Prostate gland (tissue), 2 donors: ENCODE data around the gene GPR32. TPM values are rescaled to one million over a fixed set of nuclear protein-coding genes. Genes with fewer than 3 reads are reported as not detected.

Experiments
- DNase-seq: peaks from one replicate; pipeline ENCODE4 v3.0.0-alpha.2; 2019; ENCODE audit warnings: low spot score
- H3K27ac ChIP-seq, 2 donors: fragments of 200-600 bp; sonication (generic); 2 replicates each; pipeline ENCODE4 v1.5.1; 2017 to 2019
- H3K27me3 ChIP-seq: fragments of 200-600 bp; sonication (generic); replicated peaks from 2 replicates; pipeline ENCODE4 v1.5.1; 2019; ENCODE audit not compliant: insufficient read depth
- H3K36me3 ChIP-seq, 2 donors: fragments of 200-600 bp; sonication (generic); 1 replicate in 1 of 2; 2 replicates in 1 of 2; pipeline versions ENCODE4 v1.5.1 to v1.8.1; 2017 to 2019
- H3K4me1 ChIP-seq: fragments of 200-600 bp; sonication (generic); replicated peaks from 2 replicates; pipeline ENCODE4 v1.5.1; 2019
- H3K4me3 ChIP-seq, 2 donors: fragments of 200-600 bp; sonication (generic); 2 replicates each; pipeline ENCODE4 v1.5.1; 2017 to 2019
- H3K9me3 ChIP-seq: fragments of 200-600 bp; sonication (generic); 2 replicates; pipeline ENCODE4 v1.5.1; 2017
- CTCF ChIP-seq, 4 experiments: fragments of 200-600 bp in 2 of 4; fragments of 450-650 bp in 2 of 4; sonication (generic) in 2 of 4; IDR thresholded peaks; 1 replicate in 3 of 4; 2 replicates in 1 of 4; pipeline ENCODE4 v1.5.1; 2016 to 2019; ENCODE audit warnings: antibody characterized with exemption in 4 of 4, mild to moderate bottlenecking in 2 of 4, moderate library complexity in 2 of 4
- POLR2A ChIP-seq: fragments of 450-650 bp; IDR thresholded peaks from one replicate; pipeline ENCODE4 v1.6.1; 2016; ENCODE audit warnings: antibody characterized with exemption, mild to moderate bottlenecking
- POLR2AphosphoS5 ChIP-seq: sonication (generic); formaldehyde crosslinking; IDR thresholded peaks from one replicate; pipeline ENCODE4 v1.6.1; 2017; ENCODE audit warnings: antibody characterized with exemption
- WGBS: methylation state at CpG from one replicate; pipeline ENCODE4 v1.1.5; 2018; 5-methylcytosine and 5-hydroxymethylcytosine counted together
- intact Hi-C: fragments of 100-400 bp; cut with DNase I; formaldehyde crosslinking; loops from one replicate; pipeline ENCODE4 v1.14.2; 2022
- total RNA-seq, 2 donors: library from RNA; depleted of rRNA; stranded (reverse); fragments of >200 nt; gene quantifications; one replicate each; pipeline ENCODE4 v1.1.0, GENCODE V29; 2016

Gene GPR32
- total RNA-seq, 2 donors from 2014 or later: not detected

GRCh38 chr19:50728084-50728737 lies 42.1 kb upstream of the GPR32 start:
- TF ChIP-seq CTCF (IDR thresholded peaks at IDR 0.05): no peak
- TF ChIP-seq POLR2A: no peak
- no peak for TF ChIP-seq POLR2AphosphoS5
- no peaks in the 10 kb centered on the region for H3K36me3 ChIP-seq
- H3K27ac ChIP-seq: no peak overlapping the region
- intact Hi-C loops: no loop called here
- DNase-seq: peak; percentile 39
- H3K4me1 ChIP-seq: peaks cover 4% of the 10 kb centered on the region
- no peak overlapping the region for H3K4me3 ChIP-seq
- no peaks in the 10 kb centered on the region for H3K27me3 ChIP-seq
- 18% methylated on average over 37 of the region's 39 CpGs for WGBS
- H3K9me3 ChIP-seq: no peaks in the 10 kb centered on the region

- intact Hi-C loops: no loop called here
- DNase-seq: no peak
- H3K27me3 ChIP-seq: no peaks in the 10 kb centered on the region
Measured at GRCh38 chr19:50729894-50730293, 40.4 kb upstream of the GPR32 start.

GRCh38 chr19:50735869-50736268 lies 34.4 kb upstream of the GPR32 start:
- Histone ChIP-seq H3K27ac (no peak overlapping the region), H3K4me3 (no peak overlapping the region), H3K9me3 (no peaks in the 10 kb centered on the region), H3K27me3 (peaks cover 3% of the 10 kb centered on the region), H3K36me3 (no peaks in the 10 kb centered on the region), H3K4me1 (no peaks in the 10 kb centered on the region)
- TF ChIP-seq CTCF (IDR thresholded peaks at IDR 0.05): no peak
- no peak for TF ChIP-seq POLR2A
- TF ChIP-seq POLR2AphosphoS5: no peak
- intact Hi-C loops: no loop called here
- WGBS: 34% methylated on average over 7 of the region's 7 CpGs
- no peak for DNase-seq

More at GRCh38 chr19:50729894-50730293, 40.4 kb upstream of the GPR32 start:
- WGBS: 44% methylated on average over 5 of the region's 5 CpGs
- TF ChIP-seq CTCF (IDR thresholded peaks at IDR 0.05) (no peak), POLR2A (no peak), POLR2AphosphoS5 (no peak)
- Histone ChIP-seq H3K27ac (no peak overlapping the region), H3K9me3 (no peaks in the 10 kb centered on the region), H3K36me3 (no peaks in the 10 kb centered on the region), H3K4me1 (no peaks in the 10 kb centered on the region), H3K4me3 (no peak overlapping the region)

- WGBS: 40% methylated on average over 5 of the region's 5 CpGs
- no peak overlapping the region for H3K4me3 ChIP-seq
- H3K27me3 ChIP-seq: peaks cover 3% of the 10 kb centered on the region
- TF ChIP-seq CTCF (IDR thresholded peaks at IDR 0.05): no peak
- no peak for TF ChIP-seq POLR2A
- TF ChIP-seq POLR2AphosphoS5: no peak
- DNase-seq: no peak
- no peak overlapping the region for H3K27ac ChIP-seq
- no peaks in the 10 kb centered on the region for H3K9me3 ChIP-seq
- H3K36me3 ChIP-seq: no peaks in the 10 kb centered on the region
- no peaks in the 10 kb centered on the region for H3K4me1 ChIP-seq
- intact Hi-C loops: no loop called here
Measured at GRCh38 chr19:50736338-50736737, 33.9 kb upstream of the GPR32 start.

- Histone ChIP-seq H3K4me3 (no peak overlapping the region), H3K27ac (no peak overlapping the region), H3K36me3 (no peaks in the 10 kb centered on the region), H3K4me1 (no peaks in the 10 kb centered on the region), H3K27me3 (peaks cover 3% of the 10 kb centered on the region), H3K9me3 (no peaks in the 10 kb centered on the region)
- intact Hi-C loops: no loop called here
- TF ChIP-seq POLR2A (no peak), POLR2AphosphoS5 (no peak), CTCF (IDR thresholded peaks at IDR 0.05) (no peak)
- no peak for DNase-seq
- 81% methylated on average over 23 of the region's 23 CpGs for WGBS
Measured at GRCh38 chr19:50739132-50739913, 30.9 kb upstream of the GPR32 start.
